ENCODE measurements around the gene SLC6A2.

SLC6A2 gene

GRCh38 chr16:55678161-55678821 is 22.5 kb downstream of the SLC6A2 start:
- DNase-seq = no peak

DNA sequence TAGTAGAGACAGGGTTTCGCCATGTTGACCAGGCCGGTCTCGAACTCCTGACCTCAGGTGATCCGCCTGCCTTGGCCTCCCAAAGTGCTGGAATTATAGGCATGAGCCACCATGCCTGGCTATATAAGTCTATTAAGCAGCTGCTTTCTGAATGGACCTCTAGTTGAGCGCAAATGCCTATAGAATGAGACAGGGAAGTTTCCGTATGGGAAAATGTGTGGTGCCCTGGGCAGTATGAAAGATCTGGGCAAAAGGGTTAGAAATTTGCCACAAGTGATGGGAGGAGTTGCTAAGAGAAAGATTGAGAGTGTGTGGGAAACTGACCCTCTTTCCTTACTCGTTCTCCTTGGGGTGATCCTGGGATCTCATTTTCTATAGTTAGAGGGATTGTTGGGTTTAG is 26.3 kb downstream of the SLC6A2 start:
- DNase-seq = no peak

- DNase-seq = no peak
These were observed 30.2 kb downstream of the SLC6A2 start for GRCh38 chr16:55685973-55686372.

GRCh38 chr16:55686671-55687070 is 30.9 kb downstream of the SLC6A2 start:
- DNase-seq = no peak

GRCh38 chr16:55687802-55688201 is 32.0 kb downstream of the SLC6A2 start:
- DNase-seq = no peak

DNA sequence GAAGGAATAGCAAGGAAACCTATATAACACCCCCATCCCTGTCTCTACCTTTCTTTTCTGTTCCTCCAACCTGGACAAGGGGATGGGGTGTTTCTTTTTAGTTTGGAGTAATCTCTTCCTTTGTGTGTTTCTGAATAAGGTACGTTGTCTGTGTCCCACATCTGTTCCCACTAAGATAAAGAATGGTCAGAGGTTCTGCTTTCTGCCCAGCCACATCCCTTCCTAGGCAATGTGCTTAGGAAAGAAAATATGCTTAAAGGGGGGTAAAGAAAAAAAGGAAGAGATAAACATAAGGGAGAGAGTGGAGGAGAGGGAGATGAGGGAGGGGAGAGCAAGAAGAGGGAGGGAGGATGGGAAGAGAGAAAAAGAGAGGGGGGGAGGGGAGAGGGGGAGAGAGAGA is 35.1 kb downstream of the SLC6A2 start:
- no peak for DNase-seq

GRCh38 chr16:55691771-55692170 is 36.0 kb downstream of the SLC6A2 start:
- DNase-seq = no peak

- no peak for DNase-seq
These were observed 39.8 kb downstream of the SLC6A2 start for GRCh38 chr16:55695595-55695994.

- no peak for DNase-seq
These were observed 42.1 kb downstream of the SLC6A2 start for GRCh38 chr16:55697867-55698266.

- no peak for DNase-seq
These were observed 42.5 kb downstream of the SLC6A2 start for GRCh38 chr16:55698331-55698730.

DNA sequence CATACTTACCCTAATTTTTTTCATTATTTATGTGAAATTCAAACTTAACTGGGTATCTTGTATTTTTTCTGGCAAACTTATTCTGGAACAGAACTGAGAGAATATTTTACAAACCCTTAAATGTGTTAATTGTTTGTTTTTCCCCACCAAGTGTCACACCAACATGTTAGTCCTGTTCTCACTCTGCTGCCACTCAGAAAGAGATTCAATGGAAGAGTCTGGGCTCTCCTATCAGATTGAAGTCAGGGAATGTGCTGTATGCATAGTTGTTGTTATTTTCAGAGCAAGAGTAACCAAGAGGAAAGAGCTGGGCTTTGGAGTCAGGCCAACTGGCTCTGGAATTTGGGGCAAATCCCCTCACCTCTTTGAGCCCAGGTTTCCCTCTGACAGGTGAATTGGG is 43.2 kb downstream of the SLC6A2 start:
- no peak for DNase-seq

GRCh38 chr16:55699616-55700015 is 43.8 kb downstream of the SLC6A2 start:
- no peak for DNase-seq

GRCh38 chr16:55700067-55700466 is 44.3 kb downstream of the SLC6A2 start:
- no peak for DNase-seq

DNA sequence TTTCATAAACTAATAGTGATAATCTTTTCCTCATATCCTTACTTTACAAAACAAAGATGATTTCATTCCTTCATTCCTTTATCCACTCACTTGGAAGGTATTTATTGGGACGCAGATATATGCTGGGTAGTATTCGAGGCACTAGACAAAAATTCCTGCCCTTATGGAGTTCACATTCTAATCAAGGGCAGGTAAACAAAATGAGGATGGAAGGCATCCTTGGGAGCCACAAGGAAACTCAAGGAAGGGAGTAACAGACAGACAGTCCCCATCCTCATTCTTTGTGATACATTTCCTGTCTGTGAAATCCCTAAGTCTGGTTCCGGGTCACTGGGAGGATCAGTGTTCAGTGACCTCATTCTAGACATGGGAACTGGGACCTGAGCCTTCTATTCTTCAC is 45.2 kb downstream of the SLC6A2 start:
- no peak for DNase-seq

DNA sequence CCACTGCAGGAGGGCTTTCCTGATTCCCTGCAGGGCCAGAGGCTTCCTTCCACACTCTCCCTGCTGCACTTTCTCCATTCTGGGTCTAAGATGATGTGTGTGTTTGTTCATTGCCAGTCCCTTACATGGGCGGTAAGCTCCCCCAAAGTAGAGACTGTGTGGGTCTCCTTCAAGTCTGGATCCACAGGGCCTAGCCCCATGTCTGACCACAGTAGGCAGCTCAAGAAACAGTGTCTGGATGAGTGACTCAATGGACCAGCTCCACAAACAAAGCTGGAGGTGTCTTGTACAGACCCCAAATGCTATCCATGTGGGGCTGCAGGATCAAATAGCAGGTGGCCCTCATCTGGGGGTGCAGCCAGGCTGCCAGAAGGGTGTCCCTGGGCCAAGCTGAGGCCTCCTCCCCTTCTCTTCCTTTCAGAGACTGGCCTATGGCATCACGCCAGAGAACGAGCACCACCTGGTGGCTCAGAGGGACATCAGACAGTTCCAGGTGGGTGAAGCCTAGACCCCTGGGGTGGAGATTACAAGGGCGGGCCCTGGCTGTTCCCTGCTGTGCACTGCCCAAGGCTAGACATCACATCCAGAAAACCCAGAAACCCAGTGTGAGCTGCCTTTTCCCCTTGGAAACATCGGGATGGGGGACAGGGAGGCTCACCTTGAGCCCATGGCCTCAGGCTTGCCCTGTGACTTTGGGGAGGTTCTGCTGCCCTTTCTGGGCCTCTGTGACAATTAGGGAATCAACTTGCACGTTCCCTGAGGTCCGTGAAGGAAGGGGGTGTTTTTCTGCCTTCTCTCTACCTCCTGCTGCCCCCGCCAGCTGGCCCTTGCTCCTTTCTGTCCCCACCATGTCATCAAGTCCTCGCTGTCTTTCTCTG is 45.9 kb downstream of the SLC6A2 start:
- DNase-seq = peak; percentile 11 to 33

- DNase-seq = peak in 1 of 2 donors; percentile 28
These were observed 47.5 kb downstream of the SLC6A2 start for GRCh38 chr16:55703003-55704001.

- DNase-seq = no peak
These were observed 51.1 kb downstream of the SLC6A2 start for GRCh38 chr16:55706739-55707384.

DNA sequence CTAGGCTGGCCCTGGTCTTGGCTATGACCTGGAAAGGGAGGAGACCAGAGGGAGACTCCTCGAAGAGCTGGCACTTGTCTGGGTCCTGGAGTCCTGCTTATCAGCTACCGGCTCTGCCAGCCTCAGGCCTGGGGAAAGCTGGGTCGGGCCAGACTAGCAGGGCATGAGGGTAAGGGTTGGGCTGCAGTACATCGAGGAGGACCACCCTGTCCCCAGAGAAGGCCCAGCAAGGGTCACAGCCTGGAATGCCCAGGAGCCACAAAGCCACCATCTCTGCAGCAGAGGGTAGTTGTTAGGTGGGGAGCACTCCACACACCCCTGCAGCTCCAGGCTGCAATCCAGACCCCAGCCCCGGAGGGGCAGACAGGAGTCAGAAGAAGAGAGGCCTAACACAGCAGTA is 54.0 kb downstream of the SLC6A2 start:
- no peak for DNase-seq

DNA sequence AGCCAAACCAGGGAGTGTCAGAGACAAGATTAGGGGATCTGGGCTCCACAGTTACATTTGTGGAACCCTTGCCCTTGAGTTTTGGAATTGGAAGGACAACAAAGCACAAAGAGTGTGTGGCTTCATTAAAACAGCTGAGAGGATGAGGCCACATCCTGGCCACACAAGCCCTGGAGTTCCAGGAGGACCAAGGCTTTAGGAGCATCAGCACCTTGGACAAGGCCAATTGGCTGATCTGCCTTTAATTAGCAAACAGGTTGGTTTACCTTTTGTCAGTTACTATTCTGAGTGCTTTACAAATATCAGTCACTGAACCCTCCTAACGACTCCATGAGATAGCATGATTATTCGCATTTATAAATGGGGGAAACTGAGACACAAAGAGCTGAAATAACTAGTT is 54.7 kb downstream of the SLC6A2 start:
- DNase-seq = no peak

DNA sequence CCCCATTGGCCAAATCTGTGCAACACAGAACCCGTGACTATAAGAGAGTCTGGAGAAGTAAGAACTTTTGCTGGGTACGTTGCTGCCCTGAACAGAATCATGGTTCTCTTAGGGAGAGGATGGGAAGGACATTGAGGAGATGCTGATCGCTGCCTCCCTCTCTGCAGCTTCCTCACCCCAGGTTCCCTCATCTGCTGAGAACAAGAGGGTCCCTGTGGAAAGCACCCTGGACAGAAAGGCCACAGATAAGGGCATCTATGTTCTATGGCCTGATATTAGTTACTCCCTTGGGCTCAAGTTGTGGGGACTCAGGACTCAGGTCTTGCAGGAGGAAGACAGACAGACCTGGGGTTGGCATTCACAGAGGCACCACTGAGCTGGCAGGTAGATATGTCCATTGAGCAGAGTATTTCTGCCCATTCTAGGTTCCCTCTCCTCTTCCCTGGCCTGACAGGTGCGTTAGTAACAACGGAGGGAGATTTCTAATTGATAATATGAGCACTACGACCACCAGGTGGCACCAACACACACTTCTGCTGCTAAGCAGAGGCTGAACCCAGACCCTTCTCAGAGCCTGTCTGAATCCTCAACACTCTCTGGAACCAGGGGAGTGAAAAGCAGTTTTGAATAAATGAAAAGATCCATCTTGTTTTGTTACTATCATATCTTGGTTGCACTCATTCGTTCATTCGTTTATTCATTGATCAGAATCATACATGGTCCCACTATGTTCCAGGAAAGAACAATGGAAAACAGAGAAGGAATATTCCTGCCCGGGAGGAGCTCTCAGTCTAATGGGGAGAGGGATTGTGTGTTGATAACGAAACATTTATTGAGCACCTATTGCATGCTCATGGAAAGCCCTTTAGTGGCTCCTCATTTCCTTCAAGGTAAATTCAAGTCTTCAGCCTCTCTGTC is 56.4 kb downstream of the SLC6A2 start:
- peak; percentile 49 to 50 for DNase-seq

DNA sequence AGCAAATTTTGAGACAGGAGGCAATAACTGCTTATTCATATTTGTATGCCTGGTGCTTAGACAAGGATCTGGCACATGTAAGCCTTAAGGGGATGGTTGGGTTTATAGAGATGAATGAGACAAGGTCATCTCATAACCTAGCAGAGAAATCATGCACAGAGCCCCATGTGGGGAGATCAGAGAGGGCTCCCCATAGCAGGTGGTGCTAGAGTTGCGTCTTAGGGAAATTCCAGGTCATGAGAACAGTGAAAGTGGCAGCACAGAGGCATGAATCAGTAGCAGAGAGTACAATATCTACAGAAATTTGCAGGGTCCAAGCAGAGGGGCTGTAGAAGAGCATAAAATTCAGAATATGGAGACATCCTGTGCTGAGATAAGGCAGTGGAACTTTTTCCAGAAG is 57.3 kb downstream of the SLC6A2 start:
- no peak for DNase-seq

All from CD4-positive, alpha-beta T cell treated with Interleukin-4 for 1 hour (primary cell).